Endothelial cell of umbilical vein (primary cell): ENCODE results near the gene ARGFX. TPM values are rescaled to one million over a fixed set of nuclear protein-coding genes. Genes with fewer than 3 reads are reported as not detected.

Experiments
- BruUV-seq: library from RNA; stranded (reverse); fragments of 400-500 nt; replicated peaks from 2 replicates; lab custom pipeline; 2021; lab: Mats Ljungman, UMichigan
- CTCF ChIA-PET: fragments of 300-600, 350-600 bp; sonication (Branson Sonifier 250); formaldehyde crosslinking; loops from one replicate; lab custom pipeline; 2021; ENCODE audit warnings: antibody characterized with exemption, inconsistent platforms; lab: Charles Lee
- POLR2A ChIA-PET: fragments of 300-600, 350-600 bp; sonication (Branson Sonifier 250); formaldehyde crosslinking; loops from one replicate; lab custom pipeline; 2021; ENCODE audit warnings: antibody characterized with exemption, inconsistent platforms; lab: Charles Lee
- DNase-seq: peaks from one replicate; pipeline ENCODE4 v3.0.0-alpha.2; 2011; ENCODE audit warnings: low read depth, low spot score
- FAIRE-seq: peaks from 2 replicates; lab custom pipeline; 2011; peaks lifted over from hg19 to GRCh38; lab: Jason Lieb, UNC
- H2AFZ ChIP-seq: 2 replicates; pipeline ENCODE4 v1.6.0; 2012; ENCODE audit warnings: low read depth, low read length, control low read depth, inconsistent platforms
- H3K27ac ChIP-seq: 2 replicates; pipeline ENCODE4 v1.5.1; 2011; ENCODE audit warnings: low read depth, mild to moderate bottlenecking, control low read depth, low read length, moderate library complexity; ENCODE audit not compliant: insufficient read depth
- H3K27me3 ChIP-seq, 2 experiments: 2 replicates each; pipeline versions ENCODE4 v1.6.0 to v1.6.1; 2011; ENCODE audit warnings: low read length in 2 of 2, mixed read lengths in 1 of 2; ENCODE audit not compliant: control insufficient read depth in 2 of 2, insufficient read depth in 2 of 2
- H3K36me3 ChIP-seq, 2 experiments: 2 replicates in 1 of 2; 3 replicates in 1 of 2; pipeline ENCODE4 v1.5.1; 2011; ENCODE audit warnings: low read length in 2 of 2, mild to moderate bottlenecking in 1 of 2, moderate library complexity in 1 of 2; ENCODE audit not compliant: control insufficient read depth in 2 of 2, insufficient read depth in 2 of 2; ENCODE audit errors: extremely low read depth in 1 of 2
- H3K4me1 ChIP-seq: 3 replicates; pipeline ENCODE4 v1.5.1; 2011; ENCODE audit warnings: mild to moderate bottlenecking, low read length; ENCODE audit not compliant: control insufficient read depth, insufficient read depth; ENCODE audit errors: extremely low read depth
- H3K4me2 ChIP-seq: 2 replicates; pipeline ENCODE4 v1.6.1; 2011; ENCODE audit warnings: low read length, control low read depth, mixed read lengths; ENCODE audit not compliant: insufficient read depth
- H3K4me3 ChIP-seq, 3 experiments: fragments of 200-600 bp in 1 of 3; sonication (generic), shearing (Covaris generic) in 1 of 3; replicated peaks in 1 of 3; 2 replicates each; pipeline ENCODE4 v1.5.1; 2011 to 2016; ENCODE audit warnings: control low read depth in 3 of 3, low read length in 3 of 3, mild to moderate bottlenecking in 2 of 3, inconsistent platforms in 1 of 3, low read depth in 1 of 3, moderate library complexity in 1 of 3; ENCODE audit not compliant: insufficient read depth in 1 of 3
- H3K79me2 ChIP-seq: 2 replicates; pipeline ENCODE4 v1.6.0; 2012; ENCODE audit warnings: low read length, inconsistent platforms; ENCODE audit not compliant: control insufficient read depth, insufficient read depth
- H3K9ac ChIP-seq: replicated peaks from 2 replicates; pipeline ENCODE3; 2011; ENCODE audit warnings: low read length, control low read depth; ENCODE audit not compliant: insufficient read depth; ENCODE audit errors: extremely low read depth
- H3K9me1 ChIP-seq: replicated peaks from 3 replicates; pipeline ENCODE4 v1.6.0; 2011; ENCODE audit warnings: mild to moderate bottlenecking, low read length; ENCODE audit not compliant: control insufficient read depth, insufficient read depth; ENCODE audit errors: extremely low read depth
- H3K9me3 ChIP-seq: replicated peaks from 2 replicates; pipeline ENCODE4 v1.5.1; 2012; ENCODE audit warnings: low read length, inconsistent platforms; ENCODE audit not compliant: control insufficient read depth, insufficient read depth
- H4K20me1 ChIP-seq: replicated peaks from 2 replicates; pipeline ENCODE3; 2011; ENCODE audit warnings: mild to moderate bottlenecking, low read length; ENCODE audit not compliant: control insufficient read depth, insufficient read depth; ENCODE audit errors: extremely low read depth
- EZH2 ChIP-seq: IDR thresholded peaks from 2 replicates; pipeline ENCODE4 v1.6.1; 2012; ENCODE audit warnings: borderline replicate concordance, low read depth, mild to moderate bottlenecking, moderate library complexity, low read length, inconsistent platforms; ENCODE audit not compliant: severe bottlenecking
- FOS ChIP-seq: IDR thresholded peaks from 2 replicates; pipeline ENCODE4 v1.6.1; 2011; ENCODE audit warnings: mild to moderate bottlenecking, low read length, moderate library complexity, borderline replicate concordance; ENCODE audit not compliant: insufficient read depth
- GATA2 ChIP-seq: IDR thresholded peaks from 2 replicates; pipeline ENCODE4 v1.7.0; 2011; ENCODE audit warnings: low read depth, mild to moderate bottlenecking, moderate library complexity, mixed read lengths, low read length; ENCODE audit not compliant: insufficient read length, insufficient read depth
- JUN ChIP-seq: IDR thresholded peaks from 2 replicates; pipeline ENCODE4 v1.6.1; 2011; ENCODE audit warnings: borderline replicate concordance, low read depth; ENCODE audit not compliant: insufficient read length, insufficient read depth
- MYC ChIP-seq: IDR thresholded peaks from one replicate; pipeline ENCODE4 v1.6.1; 2011; ENCODE audit warnings: mild to moderate bottlenecking, low read depth, low read length
- POLR2A ChIP-seq: IDR thresholded peaks from 2 replicates; pipeline ENCODE4 v1.6.1; 2012; ENCODE audit warnings: low read depth, mild to moderate bottlenecking, control low read depth, low read length
- POLR2AphosphoS5 ChIP-seq: IDR thresholded peaks from 2 replicates; pipeline ENCODE4 v1.6.1; 2012; ENCODE audit warnings: low read depth, mild to moderate bottlenecking, control low read depth, low read length, moderate library complexity; ENCODE audit not compliant: insufficient read depth
- dilution Hi-C: fragments of 300-500 bp; cut with MboI; formaldehyde crosslinking; loops from one replicate; pipeline ENCODE4 v1.15.0; 2019; ENCODE audit warnings: low sequenced_read_pairs; ENCODE audit not compliant: extremely low pct_ligation_motif_present
- intact Hi-C: fragments of 100-400 bp; cut with micrococcal nuclease; formaldehyde crosslinking; loops from one replicate; pipeline ENCODE4 v1.10.0; 2022
- polyA plus RNA-seq, 4 experiments: library from polyadenylated mRNA; depleted of rRNA in 3 of 4; stranded (reverse) in 3 of 4; unstranded in 1 of 4; fragments of >200 nt; gene quantifications; 2 replicates each; pipeline versions ENCODE4 v1.2.1 to v1.2.3, GENCODE V29; 2011 to 2012; ENCODE audit warnings: missing spikeins in 1 of 4
- total RNA-seq: library from RNA; stranded (reverse); gene quantifications from 2 replicates; pipeline ENCODE4 v1.2.3, GENCODE V29; 2021
- TF ChIP-seq, protein P1 (sequence below): IDR thresholded peaks from 2 replicates; pipeline ENCODE4 v1.6.1; 2011; ENCODE audit not compliant: insufficient read depth, insufficient read length
- TF ChIP-seq, protein P2 (sequence below), 2 donors: IDR thresholded peaks; 1 replicate in 1 of 2; 2 replicates in 1 of 2; pipeline ENCODE4 v1.5.1; 2011; ENCODE audit warnings: low read length in 2 of 2, mild to moderate bottlenecking in 2 of 2, moderate library complexity in 2 of 2, control low read depth in 1 of 2, inconsistent platforms in 1 of 2, low read depth in 1 of 2; ENCODE audit not compliant: insufficient read depth in 1 of 2; ENCODE audit errors: extremely low read depth in 1 of 2

The ARGFX gene
- total and polyA plus RNA-seq, 2 donors (not counting 3 experiments of a cell fraction or from before 2014, with no cell fraction given): not detected

DNA sequence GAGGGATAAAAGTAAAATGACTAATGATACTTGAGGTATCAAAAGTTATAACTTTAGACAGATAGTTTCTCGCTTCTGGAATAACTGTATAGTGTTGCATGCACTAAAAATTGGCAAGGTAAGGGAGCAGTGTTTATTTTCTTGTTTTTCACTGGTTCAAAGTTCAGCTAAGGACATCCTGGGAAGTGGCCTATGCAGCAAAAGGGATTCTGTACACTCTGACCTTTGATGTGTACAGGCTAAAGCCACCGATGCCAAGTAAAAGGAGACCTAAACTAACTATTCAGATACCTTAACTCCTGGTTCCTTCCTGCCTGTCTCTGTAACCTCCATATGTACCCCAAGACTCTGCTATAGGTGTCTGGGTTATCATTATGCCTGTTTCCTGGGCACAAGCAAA, 27.1 kb downstream of the ARGFX start:
- Histone ChIP-seq H3K4me3 (no peak overlapping the region), H3K9me3 (no peaks in the 10 kb centered on the region), H4K20me1 (no peaks in the 10 kb centered on the region), H3K27me3 (peaks cover 5 to 11% of the 10 kb centered on the region in 2 experiments), H3K4me2 (no peak overlapping the region), H3K79me2 (no peaks in the 10 kb centered on the region), H3K9me1 (no peaks in the 10 kb centered on the region), H3K36me3 (no peaks in the 10 kb centered on the region), H3K27ac (no peak overlapping the region), H2AFZ (no peak overlapping the region), H3K9ac (no peak overlapping the region), H3K4me1 (no peaks in the 10 kb centered on the region)
- ChIA-PET POLR2A (no interaction called here), CTCF (no interaction called here)
- DNase-seq: no peak
- intact Hi-C loops (no loop called here), dilution Hi-C loops (no loop called here)
- TF ChIP-seq JUN: no peak
- FAIRE-seq: no peak
- no TSS peak for BruUV-seq

DNA sequence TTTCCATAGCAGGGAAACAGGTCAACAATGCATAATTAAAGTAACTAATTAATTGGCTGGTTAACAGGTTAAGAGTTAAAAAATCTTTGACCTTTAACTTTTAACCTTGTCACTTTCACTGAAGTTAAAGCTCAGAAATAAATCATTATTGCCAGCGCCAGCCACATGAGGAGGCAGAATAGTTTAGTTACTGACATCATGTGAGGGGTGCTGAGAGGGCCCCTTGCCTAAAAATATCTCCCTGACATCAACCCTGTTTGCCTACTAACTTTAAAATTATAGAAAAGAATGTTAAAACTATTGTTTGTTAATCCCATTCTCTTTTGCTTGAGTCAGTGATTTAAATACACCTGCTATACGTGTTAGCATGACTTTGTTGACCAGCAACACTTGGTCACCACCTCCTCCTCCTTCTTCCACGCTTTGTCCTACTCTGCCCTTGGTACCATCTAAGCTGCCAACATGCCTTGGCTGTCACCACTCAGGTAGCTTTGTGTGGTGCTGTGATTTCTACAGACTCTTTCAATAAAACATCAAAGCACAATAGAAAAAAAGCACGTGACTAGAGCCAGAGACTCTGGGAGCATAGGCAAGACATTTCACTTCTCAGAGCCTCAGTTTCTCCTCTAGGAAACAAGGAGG, 28.1 kb downstream of the ARGFX start:
- intact Hi-C loops: no loop called here
- dilution Hi-C loops: no loop called here
- H3K4me2 ChIP-seq: no peak overlapping the region
- no peak overlapping the region for H3K4me3 ChIP-seq
- no peak overlapping the region for H2AFZ ChIP-seq
- H4K20me1 ChIP-seq: no peaks in the 10 kb centered on the region
- no peaks in the 10 kb centered on the region for H3K36me3 ChIP-seq
- H3K27ac ChIP-seq: no peak overlapping the region
- H3K9me3 ChIP-seq: no peaks in the 10 kb centered on the region
- ChIA-PET CTCF (no interaction called here), POLR2A (no interaction called here)
- H3K79me2 ChIP-seq: no peaks in the 10 kb centered on the region
- H3K4me1 ChIP-seq: no peaks in the 10 kb centered on the region
- no peaks in the 10 kb centered on the region for H3K9me1 ChIP-seq
- peaks cover 5 to 11% of the 10 kb centered on the region in 2 experiments for H3K27me3 ChIP-seq
- TF ChIP-seq, protein P1, sequence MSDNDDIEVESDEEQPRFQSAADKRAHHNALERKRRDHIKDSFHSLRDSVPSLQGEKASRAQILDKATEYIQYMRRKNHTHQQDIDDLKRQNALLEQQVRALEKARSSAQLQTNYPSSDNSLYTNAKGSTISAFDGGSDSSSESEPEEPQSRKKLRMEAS: no peak
- TF ChIP-seq POLR2AphosphoS5 (no peak), MYC (no peak), FOS (no peak), POLR2A (no peak), JUN (no peak), GATA2 (no peak), EZH2 (no peak)
- TF ChIP-seq, protein P2, sequence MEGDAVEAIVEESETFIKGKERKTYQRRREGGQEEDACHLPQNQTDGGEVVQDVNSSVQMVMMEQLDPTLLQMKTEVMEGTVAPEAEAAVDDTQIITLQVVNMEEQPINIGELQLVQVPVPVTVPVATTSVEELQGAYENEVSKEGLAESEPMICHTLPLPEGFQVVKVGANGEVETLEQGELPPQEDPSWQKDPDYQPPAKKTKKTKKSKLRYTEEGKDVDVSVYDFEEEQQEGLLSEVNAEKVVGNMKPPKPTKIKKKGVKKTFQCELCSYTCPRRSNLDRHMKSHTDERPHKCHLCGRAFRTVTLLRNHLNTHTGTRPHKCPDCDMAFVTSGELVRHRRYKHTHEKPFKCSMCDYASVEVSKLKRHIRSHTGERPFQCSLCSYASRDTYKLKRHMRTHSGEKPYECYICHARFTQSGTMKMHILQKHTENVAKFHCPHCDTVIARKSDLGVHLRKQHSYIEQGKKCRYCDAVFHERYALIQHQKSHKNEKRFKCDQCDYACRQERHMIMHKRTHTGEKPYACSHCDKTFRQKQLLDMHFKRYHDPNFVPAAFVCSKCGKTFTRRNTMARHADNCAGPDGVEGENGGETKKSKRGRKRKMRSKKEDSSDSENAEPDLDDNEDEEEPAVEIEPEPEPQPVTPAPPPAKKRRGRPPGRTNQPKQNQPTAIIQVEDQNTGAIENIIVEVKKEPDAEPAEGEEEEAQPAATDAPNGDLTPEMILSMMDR (IDR thresholded peaks at IDR 0.05; ENCODE audit: extremely low read depth in 1 of 2, insufficient read depth in 1 of 2, low read depth in 1 of 2, low read length in 2 of 2): no peak
- H3K9ac ChIP-seq: no peak overlapping the region
- FAIRE-seq: no peak
- BruUV-seq: no TSS peak
- no peak for DNase-seq
